LNCaP clone FGC (cell line): Measurements from ENCODE around the gene NFIA.

Experiments
- DNase-seq: peaks from one replicate; pipeline ENCODE4 v3.0.0-alpha.2; 2011; ENCODE audit warnings: low read depth
- H3K4me3 ChIP-seq: 2 replicates; pipeline ENCODE4 v1.5.1; 2011; ENCODE audit warnings: mild to moderate bottlenecking, low read depth, low read length, control low read depth
- TF ChIP-seq, protein P1 (sequence below): IDR thresholded peaks from 2 replicates; pipeline ENCODE4 v1.5.1; 2012; ENCODE audit warnings: mild to moderate bottlenecking; ENCODE audit not compliant: control insufficient read depth, insufficient read depth; ENCODE audit errors: extremely low read depth

The NFIA gene

DNA sequence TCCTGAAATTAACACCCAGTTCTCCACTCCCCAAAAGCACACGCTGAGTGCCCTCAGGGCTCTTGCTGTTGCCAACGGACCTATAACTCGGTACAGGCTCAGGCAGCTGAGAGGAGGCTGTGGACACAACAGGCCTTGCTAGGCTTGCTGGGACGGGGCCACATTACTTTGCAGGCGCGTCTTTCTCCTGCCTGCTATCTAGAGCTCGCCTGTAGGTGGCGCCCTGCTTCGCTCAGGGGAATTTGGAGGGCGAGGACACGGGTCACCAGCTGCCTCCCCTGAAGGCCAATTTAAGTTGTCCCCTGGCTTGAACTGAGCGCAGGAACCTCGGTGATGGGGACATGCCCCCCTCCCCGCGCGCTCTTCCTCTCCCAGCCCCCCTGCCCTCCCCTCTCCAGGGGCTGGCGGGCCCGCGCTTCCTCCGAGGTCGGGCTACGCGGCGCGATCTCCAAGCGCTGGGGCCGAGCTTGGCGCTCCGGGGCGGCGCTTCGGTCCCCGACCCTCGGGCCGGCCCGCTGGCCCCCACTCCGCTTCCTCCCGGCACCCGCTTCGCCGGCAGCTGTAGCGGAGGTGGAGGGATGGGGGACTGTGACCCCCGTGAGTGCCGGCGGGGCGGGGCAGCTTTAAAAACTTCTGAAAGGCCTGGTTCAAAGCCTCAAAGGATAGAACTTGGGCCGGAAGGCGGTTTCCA lies 32.4 kb upstream of the NFIA start:
- TF ChIP-seq, protein P1, sequence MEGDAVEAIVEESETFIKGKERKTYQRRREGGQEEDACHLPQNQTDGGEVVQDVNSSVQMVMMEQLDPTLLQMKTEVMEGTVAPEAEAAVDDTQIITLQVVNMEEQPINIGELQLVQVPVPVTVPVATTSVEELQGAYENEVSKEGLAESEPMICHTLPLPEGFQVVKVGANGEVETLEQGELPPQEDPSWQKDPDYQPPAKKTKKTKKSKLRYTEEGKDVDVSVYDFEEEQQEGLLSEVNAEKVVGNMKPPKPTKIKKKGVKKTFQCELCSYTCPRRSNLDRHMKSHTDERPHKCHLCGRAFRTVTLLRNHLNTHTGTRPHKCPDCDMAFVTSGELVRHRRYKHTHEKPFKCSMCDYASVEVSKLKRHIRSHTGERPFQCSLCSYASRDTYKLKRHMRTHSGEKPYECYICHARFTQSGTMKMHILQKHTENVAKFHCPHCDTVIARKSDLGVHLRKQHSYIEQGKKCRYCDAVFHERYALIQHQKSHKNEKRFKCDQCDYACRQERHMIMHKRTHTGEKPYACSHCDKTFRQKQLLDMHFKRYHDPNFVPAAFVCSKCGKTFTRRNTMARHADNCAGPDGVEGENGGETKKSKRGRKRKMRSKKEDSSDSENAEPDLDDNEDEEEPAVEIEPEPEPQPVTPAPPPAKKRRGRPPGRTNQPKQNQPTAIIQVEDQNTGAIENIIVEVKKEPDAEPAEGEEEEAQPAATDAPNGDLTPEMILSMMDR: peak; percentile 96
- H3K4me3 ChIP-seq: peak overlapping the region; percentile 58
- DNase-seq: peak; percentile 65

DNA sequence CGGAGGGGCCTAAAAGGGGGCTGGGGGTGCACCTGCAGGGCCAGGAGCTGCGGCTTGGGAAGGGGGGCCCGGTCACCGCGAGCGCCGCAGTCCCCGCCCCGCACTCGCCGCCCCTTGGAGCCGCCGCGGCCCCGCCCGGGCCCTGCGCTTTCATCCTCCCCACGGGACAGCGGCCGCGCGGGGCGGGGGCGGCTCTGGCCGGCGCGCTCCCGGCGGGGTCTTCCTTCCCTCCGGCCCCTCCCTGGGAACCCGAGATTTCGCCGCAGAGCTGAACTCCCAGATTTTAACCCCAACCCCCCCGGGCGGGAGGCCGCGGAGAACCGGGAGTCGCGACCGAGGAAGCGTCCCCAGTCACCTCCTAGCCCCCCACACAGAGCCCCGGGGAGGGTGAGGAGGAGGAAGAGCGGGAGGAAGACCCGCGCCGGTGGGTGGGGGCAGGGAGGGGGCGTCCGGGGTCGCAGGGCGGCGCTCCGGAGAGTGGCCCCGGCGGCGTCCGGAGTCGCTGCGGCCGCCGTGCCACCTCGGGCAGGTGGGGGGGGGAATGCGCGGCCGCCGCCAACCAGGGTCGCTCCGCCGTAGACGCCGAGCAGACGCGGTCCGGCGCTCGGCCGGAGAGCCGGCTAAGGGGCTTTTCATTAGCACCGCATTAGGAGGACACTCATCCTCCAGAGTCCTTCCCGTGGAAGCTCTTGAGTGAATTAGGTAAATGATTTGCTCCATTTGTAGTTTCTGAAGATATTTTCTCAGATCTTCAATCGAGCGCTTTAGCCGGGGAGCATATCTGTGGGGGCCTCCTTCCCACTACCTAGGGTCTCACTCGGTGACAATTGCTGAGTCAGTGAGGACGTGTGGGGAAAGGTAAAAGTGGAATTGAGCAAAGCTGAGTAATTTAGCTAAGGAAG lies 31.6 kb upstream of the NFIA start:
- TF ChIP-seq, protein P1: no peak
- no peak for DNase-seq
- peak overlapping the region; percentile 58 for H3K4me3 ChIP-seq

DNA sequence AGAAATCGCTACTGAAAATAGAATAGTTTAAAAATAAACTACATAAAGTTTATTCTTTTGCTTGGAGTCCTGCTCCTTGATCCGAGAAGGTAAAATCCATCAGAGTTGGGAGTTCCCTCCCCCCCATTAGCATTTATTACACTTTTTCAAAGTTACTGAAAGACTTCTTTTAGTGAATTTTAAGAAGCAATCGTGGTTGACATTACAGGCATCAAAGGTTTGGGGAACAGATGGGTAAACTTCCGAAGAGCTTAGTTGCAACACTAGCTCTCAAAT lies 31.0 kb upstream of the NFIA start:
- no peak for DNase-seq
- TF ChIP-seq, protein P1: no peak
- H3K4me3 ChIP-seq: no peak overlapping the region

DNA sequence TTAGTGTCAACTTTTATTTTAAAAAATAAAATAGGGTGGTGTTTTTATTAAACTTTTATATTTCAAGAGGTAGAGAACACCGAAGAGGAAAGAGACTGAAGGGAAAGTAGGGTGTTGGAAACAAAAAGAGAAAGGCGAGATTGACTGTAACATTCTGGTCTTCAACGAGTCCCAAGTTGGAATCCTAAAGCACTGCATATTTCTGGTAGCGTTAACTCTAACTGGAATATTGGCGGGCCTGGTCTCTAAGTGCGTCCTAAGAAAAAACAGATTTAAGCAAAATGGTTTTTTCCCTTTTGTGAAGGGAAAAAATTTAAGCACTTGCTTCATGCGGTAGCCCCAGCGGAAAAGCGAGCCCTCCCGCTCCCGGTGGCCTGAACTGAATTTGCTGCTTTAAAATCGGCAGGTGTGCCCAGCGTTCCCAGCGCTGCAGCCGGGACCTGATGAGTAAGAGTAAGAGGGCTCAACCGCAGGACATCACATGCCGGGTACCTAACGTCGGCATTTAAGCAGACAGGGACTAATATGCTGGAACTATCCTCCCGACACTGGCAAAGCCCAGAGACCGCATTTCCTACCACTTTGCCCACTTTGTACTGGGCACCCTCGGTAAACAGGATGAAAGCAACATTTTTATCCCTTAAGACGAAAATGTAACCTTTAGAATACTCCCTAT lies 30.5 kb upstream of the NFIA start:
- H3K4me3 ChIP-seq: no peak overlapping the region
- TF ChIP-seq, protein P1: no peak
- no peak for DNase-seq

DNA sequence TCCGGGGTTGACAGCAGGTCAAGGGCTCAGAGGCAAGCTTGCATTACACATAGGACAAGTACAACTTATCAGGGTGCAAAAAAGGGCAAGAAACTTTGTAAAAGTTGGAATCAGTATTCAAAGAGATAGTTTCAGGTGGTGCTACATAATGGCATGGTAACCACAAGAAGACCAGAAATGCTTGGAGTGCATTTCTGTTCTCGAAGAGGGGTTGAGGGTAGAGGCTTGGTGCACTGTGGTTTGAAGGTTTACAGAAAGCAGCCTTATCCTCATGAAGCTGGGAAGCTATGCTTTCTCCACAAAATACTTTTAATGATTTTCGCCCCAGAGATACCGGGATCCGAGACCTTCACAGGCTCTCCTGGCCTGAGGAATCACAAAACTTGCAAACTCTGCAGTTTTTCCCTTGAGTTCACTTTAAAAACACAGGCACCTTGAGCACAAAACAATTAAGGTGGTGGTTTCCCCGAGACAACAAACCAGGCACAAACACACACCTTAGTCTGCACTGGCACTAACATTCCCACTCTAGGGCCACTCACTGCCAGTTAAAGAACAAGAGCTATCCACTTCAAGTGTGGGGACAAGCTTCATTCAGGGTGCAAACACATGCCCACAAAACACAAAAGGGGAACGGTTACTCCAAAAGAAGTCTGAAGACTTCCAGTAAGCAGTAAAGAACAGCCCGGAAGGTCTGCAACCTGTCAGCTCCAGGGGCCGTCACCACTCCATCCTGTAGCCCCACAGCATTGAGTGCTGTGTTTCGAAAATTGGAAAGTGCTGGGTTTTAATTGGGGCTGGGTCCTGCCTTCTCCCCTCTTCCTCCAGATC lies 29.8 kb upstream of the NFIA start:
- TF ChIP-seq, protein P1: no peak
- no peak overlapping the region for H3K4me3 ChIP-seq
- no peak for DNase-seq

DNA sequence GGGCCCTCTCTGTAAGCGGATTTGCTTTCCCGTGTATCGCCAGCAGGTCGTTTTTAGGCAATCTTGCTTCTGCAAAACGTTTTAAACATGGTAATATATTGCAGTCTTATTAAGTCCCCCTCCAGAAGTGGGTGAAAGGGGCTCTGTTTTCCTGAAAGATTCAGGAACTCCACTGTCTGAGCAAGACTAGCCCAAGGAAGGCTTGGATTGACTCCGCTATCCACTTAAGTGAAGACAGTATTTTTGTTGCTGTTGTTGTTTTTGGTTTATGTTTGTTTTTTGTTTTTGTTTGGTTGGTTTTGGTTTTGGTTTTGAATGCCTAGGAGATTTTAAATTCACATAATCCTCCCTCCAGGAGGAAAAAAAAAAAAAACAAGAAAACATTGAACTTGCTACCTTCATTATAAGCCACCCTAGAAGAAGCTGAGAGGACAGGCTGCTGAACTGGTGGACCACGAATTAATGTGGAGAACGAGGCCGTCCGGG lies 29.1 kb upstream of the NFIA start:
- TF ChIP-seq, protein P1: no peak
- no peak for DNase-seq
- no peak overlapping the region for H3K4me3 ChIP-seq
